ENCODE results near the gene EPHA6. TPM values are rescaled to one million over a fixed set of nuclear protein-coding genes. Genes with fewer than 3 reads are reported as not detected.

Gene EPHA6
- total and polyA plus RNA-seq, 9 of the 15 experiments (the other 6 are each of a cell fraction or from before 2014, with no cell fraction given), result not detected

DNA sequence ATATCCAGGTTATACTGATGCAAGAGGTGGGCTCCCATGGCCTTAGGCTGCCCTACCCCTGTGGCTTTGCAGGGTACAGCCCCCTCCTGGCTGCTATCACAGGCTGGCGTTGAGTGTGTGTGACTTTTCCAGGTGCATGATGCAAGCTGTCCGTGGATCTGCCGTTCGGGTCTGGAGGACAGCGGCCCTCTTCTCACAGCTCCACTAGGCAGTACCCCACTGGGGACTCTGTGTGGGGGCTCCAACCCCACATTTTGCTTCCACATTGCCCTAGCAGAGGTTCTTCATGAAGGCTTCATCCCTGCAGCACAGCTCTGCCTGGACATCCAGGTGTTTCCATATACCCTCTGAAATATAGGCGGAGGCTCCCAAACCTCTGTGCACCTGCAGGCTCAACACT lies 610.6 kb downstream of the EPHA6 start:
- in situ Hi-C loops (cut with MboI), result no loop called here
- Histone ChIP-seq H3K27ac (ENCODE audit: extremely low read depth, low read depth, low read length) (no peak overlapping the region), H3K36me3 (ENCODE audit: control insufficient read depth, insufficient read depth, low read length) (no peaks in the 10 kb centered on the region), H4K20me1 (replicated peaks; ENCODE audit: control insufficient read depth, insufficient read depth, low read length) (no peaks in the 10 kb centered on the region), H3K9ac (ENCODE audit: insufficient read depth in 1 of 2, low read depth in 2 of 2, low read length in 2 of 2) (no peak overlapping the region), H3K4me1 (replicated peaks in 1 of 2; ENCODE audit: control insufficient read depth in 2 of 2, insufficient read depth in 2 of 2, low read length in 2 of 2) (no peaks in the 10 kb centered on the region), H3K27me3 (ENCODE audit: control insufficient read depth in 2 of 2, insufficient read depth in 2 of 2, low read length in 2 of 2) (no peaks in the 10 kb centered on the region), H3K4me2 (ENCODE audit: insufficient read depth, low read length) (no peak overlapping the region), H3K9me1 (ENCODE audit: control insufficient read depth, insufficient read depth, low read length) (no peaks in the 10 kb centered on the region), H3K9me3 (replicated peaks; ENCODE audit: control insufficient read depth, insufficient read depth, low read depth, low read length) (no peaks in the 10 kb centered on the region), H3K4me3 (no peak overlapping the region), H2AFZ (ENCODE audit: low read depth, low read length) (no peak overlapping the region), H3K79me2 (ENCODE audit: control insufficient read depth, insufficient read depth, low read length) (no peaks in the 10 kb centered on the region)
- 2% methylated on average over 5 of the region's 6 CpGs for WGBS (ENCODE audit: insufficient coverage, low coverage, missing lambda C conversion rate)
- FAIRE-seq (no peak), ATAC-seq (no peak), DNase-seq (ENCODE audit: extremely low read depth in 1 of 4, low spot score in 3 of 4) (no peak)
- POLR2A ChIA-PET, result no interaction called here
- intact Hi-C loops (cut with micrococcal nuclease), result no loop called here
- no TSS peak for BruUV-seq (replicated peaks)
- TF ChIP-seq NFRKB (IDR thresholded peaks at IDR 0.05; ENCODE audit: low read depth), result no peak
- CTCF ChIA-PET (ENCODE audit: low intra/inter-chr PET ratio), result no interaction called here

DNA sequence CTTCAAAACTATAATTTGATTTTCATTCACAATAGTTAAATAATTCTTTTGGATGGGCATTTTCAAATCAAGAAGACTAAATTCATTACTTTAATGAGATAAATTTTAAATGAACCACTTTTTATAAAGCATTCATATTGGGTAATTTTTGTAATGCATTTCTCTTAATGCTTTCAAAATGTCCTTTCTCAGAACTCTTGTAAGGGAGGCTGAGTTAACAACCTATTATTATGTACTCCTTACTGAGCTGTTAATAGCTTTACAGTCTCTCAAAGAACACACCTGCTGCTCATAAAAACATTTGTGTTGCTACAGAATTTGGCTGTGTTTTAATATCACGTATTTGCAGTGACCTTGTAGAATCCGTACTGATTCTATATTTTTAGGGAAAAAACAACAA lies 616.2 kb downstream of the EPHA6 start:
- in situ Hi-C loops (cut with MboI), result no loop called here
- no peak overlapping the region for H3K4me2 ChIP-seq (ENCODE audit: insufficient read depth, low read length)
- H3K27ac ChIP-seq (ENCODE audit: extremely low read depth, low read depth, low read length), result no peak overlapping the region
- no peaks in the 10 kb centered on the region for H3K9me3 ChIP-seq (replicated peaks; ENCODE audit: control insufficient read depth, insufficient read depth, low read depth, low read length)
- no peaks in the 10 kb centered on the region for H3K79me2 ChIP-seq (ENCODE audit: control insufficient read depth, insufficient read depth, low read length)
- H3K4me1 ChIP-seq (replicated peaks in 1 of 2; ENCODE audit: control insufficient read depth in 2 of 2, insufficient read depth in 2 of 2, low read length in 2 of 2), result no peaks in the 10 kb centered on the region
- FAIRE-seq (no peak), DNase-seq (ENCODE audit: extremely low read depth in 1 of 4, low spot score in 3 of 4) (no peak), ATAC-seq (no peak)
- POLR2A ChIA-PET, result no interaction called here
- H3K27me3 ChIP-seq (ENCODE audit: control insufficient read depth in 2 of 2, insufficient read depth in 2 of 2, low read length in 2 of 2), result no peaks in the 10 kb centered on the region
- no peaks in the 10 kb centered on the region for H4K20me1 ChIP-seq (replicated peaks; ENCODE audit: control insufficient read depth, insufficient read depth, low read length)
- no peak overlapping the region for H2AFZ ChIP-seq (ENCODE audit: low read depth, low read length)
- no TSS peak for BruUV-seq (replicated peaks)
- intact Hi-C loops (cut with micrococcal nuclease), result no loop called here
- H3K36me3 ChIP-seq (ENCODE audit: control insufficient read depth, insufficient read depth, low read length), result no peaks in the 10 kb centered on the region
- 0% methylated on average over 1 of the region's 2 CpGs for WGBS (ENCODE audit: insufficient coverage, low coverage, missing lambda C conversion rate)
- H3K9ac ChIP-seq (ENCODE audit: insufficient read depth in 1 of 2, low read depth in 2 of 2, low read length in 2 of 2), result no peak overlapping the region
- no peak overlapping the region for H3K4me3 ChIP-seq
- CTCF ChIA-PET (ENCODE audit: low intra/inter-chr PET ratio), result no interaction called here
- H3K9me1 ChIP-seq (ENCODE audit: control insufficient read depth, insufficient read depth, low read length), result no peaks in the 10 kb centered on the region
- no peak for TF ChIP-seq HNRNPLL (IDR thresholded peaks at IDR 0.05; ENCODE audit: low read depth, low read length, poor library complexity, severe bottlenecking)
- TF ChIP-seq, protein P1, sequence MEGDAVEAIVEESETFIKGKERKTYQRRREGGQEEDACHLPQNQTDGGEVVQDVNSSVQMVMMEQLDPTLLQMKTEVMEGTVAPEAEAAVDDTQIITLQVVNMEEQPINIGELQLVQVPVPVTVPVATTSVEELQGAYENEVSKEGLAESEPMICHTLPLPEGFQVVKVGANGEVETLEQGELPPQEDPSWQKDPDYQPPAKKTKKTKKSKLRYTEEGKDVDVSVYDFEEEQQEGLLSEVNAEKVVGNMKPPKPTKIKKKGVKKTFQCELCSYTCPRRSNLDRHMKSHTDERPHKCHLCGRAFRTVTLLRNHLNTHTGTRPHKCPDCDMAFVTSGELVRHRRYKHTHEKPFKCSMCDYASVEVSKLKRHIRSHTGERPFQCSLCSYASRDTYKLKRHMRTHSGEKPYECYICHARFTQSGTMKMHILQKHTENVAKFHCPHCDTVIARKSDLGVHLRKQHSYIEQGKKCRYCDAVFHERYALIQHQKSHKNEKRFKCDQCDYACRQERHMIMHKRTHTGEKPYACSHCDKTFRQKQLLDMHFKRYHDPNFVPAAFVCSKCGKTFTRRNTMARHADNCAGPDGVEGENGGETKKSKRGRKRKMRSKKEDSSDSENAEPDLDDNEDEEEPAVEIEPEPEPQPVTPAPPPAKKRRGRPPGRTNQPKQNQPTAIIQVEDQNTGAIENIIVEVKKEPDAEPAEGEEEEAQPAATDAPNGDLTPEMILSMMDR (IDR thresholded peaks at IDR 0.05 in 2 of 3, conservative IDR thresholded peaks at IDR 0.05 in 1 of 3; ENCODE audit: insufficient read depth in 2 of 3, low read depth in 1 of 3, low read length in 3 of 3), result no peak
- TF ChIP-seq, protein P2, sequence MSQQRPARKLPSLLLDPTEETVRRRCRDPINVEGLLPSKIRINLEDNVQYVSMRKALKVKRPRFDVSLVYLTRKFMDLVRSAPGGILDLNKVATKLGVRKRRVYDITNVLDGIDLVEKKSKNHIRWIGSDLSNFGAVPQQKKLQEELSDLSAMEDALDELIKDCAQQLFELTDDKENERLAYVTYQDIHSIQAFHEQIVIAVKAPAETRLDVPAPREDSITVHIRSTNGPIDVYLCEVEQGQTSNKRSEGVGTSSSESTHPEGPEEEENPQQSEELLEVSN (IDR thresholded peaks at IDR 0.05; ENCODE audit: borderline replicate concordance in 1 of 2, extremely low read depth in 1 of 2, insufficient read depth in 1 of 2, insufficient read length in 1 of 2, low read depth in 1 of 2, low read length in 1 of 2, poor library complexity in 1 of 2, severe bottlenecking in 1 of 2), result no peak
- no peak for TF ChIP-seq ZNF184 (CRISPR knock-in tag; IDR thresholded peaks at IDR 0.05)
- TF ChIP-seq, protein P3, sequence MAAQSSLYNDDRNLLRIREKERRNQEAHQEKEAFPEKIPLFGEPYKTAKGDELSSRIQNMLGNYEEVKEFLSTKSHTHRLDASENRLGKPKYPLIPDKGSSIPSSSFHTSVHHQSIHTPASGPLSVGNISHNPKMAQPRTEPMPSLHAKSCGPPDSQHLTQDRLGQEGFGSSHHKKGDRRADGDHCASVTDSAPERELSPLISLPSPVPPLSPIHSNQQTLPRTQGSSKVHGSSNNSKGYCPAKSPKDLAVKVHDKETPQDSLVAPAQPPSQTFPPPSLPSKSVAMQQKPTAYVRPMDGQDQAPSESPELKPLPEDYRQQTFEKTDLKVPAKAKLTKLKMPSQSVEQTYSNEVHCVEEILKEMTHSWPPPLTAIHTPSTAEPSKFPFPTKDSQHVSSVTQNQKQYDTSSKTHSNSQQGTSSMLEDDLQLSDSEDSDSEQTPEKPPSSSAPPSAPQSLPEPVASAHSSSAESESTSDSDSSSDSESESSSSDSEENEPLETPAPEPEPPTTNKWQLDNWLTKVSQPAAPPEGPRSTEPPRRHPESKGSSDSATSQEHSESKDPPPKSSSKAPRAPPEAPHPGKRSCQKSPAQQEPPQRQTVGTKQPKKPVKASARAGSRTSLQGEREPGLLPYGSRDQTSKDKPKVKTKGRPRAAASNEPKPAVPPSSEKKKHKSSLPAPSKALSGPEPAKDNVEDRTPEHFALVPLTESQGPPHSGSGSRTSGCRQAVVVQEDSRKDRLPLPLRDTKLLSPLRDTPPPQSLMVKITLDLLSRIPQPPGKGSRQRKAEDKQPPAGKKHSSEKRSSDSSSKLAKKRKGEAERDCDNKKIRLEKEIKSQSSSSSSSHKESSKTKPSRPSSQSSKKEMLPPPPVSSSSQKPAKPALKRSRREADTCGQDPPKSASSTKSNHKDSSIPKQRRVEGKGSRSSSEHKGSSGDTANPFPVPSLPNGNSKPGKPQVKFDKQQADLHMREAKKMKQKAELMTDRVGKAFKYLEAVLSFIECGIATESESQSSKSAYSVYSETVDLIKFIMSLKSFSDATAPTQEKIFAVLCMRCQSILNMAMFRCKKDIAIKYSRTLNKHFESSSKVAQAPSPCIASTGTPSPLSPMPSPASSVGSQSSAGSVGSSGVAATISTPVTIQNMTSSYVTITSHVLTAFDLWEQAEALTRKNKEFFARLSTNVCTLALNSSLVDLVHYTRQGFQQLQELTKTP (IDR thresholded peaks at IDR 0.05; ENCODE audit: low read depth in 1 of 2, partially characterized antibody in 2 of 2), result no peak
- TF ChIP-seq POLR2AphosphoS2 (IDR thresholded peaks at IDR 0.05; ENCODE audit: low read length), result no peak
- no peak for TF ChIP-seq EZH2 (IDR thresholded peaks at IDR 0.05; ENCODE audit: borderline replicate concordance, low read depth, low read length)
- TF ChIP-seq ZNF23 (CRISPR knock-in tag; IDR thresholded peaks at IDR 0.05), result no peak

All from K562 (cell line).